Ovary (tissue), 3 donors: ENCODE data around the gene WARS2.

Experiments
- CTCF ChIP-seq, 3 donors: fragments of 450-650 bp in 2 of 3; fragments of 200-600 bp in 1 of 3; IDR thresholded peaks; one replicate each; pipeline versions ENCODE4 v1.5.1 to v1.8.0; 2016 to 2022; ENCODE audit warnings: antibody characterized with exemption in 3 of 3, mild to moderate bottlenecking in 1 of 3
- EP300 ChIP-seq: sonication (generic); formaldehyde crosslinking; IDR thresholded peaks from one replicate; pipeline ENCODE4 v1.6.1; 2017; ENCODE audit warnings: antibody characterized with exemption
- POLR2A ChIP-seq: fragments of 450-650 bp; IDR thresholded peaks from one replicate; pipeline ENCODE4 v1.6.1; 2017; ENCODE audit warnings: antibody characterized with exemption, mild to moderate bottlenecking, moderate library complexity
- donor health status: DM: no; HTN: no; CAD: no.

DNA sequence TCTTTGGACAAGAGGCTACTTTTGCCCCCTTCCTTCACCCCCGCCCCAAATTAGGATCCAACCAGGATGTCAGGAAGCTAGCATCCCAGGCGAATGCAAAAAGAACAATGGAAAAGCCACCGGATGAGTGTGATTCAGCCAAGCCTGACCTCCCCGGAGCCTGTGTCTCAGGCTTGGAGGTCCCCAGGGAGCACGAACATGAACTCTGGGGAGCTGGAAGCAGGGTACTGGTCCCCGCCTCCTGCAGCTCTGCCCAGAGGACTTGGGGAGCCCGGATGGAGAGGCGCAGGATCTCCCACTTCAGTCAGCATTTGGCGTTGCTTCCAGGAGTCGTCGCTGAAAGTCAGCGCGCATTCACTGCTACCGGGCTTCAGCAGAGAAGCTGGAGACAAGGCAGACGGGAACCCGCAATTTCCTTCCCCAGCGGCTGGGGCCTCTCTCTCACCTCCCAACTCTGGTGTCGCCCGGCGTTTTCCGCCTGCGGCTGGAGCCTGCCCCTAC, 150.5 kb downstream of the WARS2 start:
- TF ChIP-seq CTCF (IDR thresholded peaks at IDR 0.05) (no peak), POLR2A (no peak), EP300 (no peak)
